GM20431 (cell line): ENCODE results near the gene PNRC1.
"Not testable (repeated sequence)": the region's sequence is repeated elsewhere in the genome, so short reads cannot be mapped to it uniquely, and the experiment has no call there.

Experiments
- in situ Hi-C: fragments of 300-500 bp; cut with MseI, MboI; formaldehyde crosslinking; loops from one replicate; pipeline ENCODE4 v1.15.0; 2020; ENCODE audit warnings: low sequenced_read_pairs; ENCODE audit not compliant: unreplicated experiment

Gene PNRC1

GRCh38 chr6:89057759-89058158 lies 22.8 kb upstream of the PNRC1 start:
- in situ Hi-C loops: no loop called here

- in situ Hi-C loops: no loop called here
Measured at GRCh38 chr6:89058627-89059026, 21.9 kb upstream of the PNRC1 start.

GRCh38 chr6:89059227-89059626 lies 21.3 kb upstream of the PNRC1 start:
- in situ Hi-C loops: no loop called here

GRCh38 chr6:89063881-89064280 lies 16.7 kb upstream of the PNRC1 start:
- in situ Hi-C loops: no loop called here

- in situ Hi-C loops: not testable (repeated sequence)
Measured at GRCh38 chr6:89064931-89065330, 15.6 kb upstream of the PNRC1 start.

GRCh38 chr6:89066121-89066520 lies 14.4 kb upstream of the PNRC1 start:
- in situ Hi-C loops: not testable (repeated sequence)

- in situ Hi-C loops: no loop called here
Measured at GRCh38 chr6:89066940-89067646, 13.5 kb upstream of the PNRC1 start.

- in situ Hi-C loops: no loop called here
Measured at GRCh38 chr6:89067796-89068195, 12.8 kb upstream of the PNRC1 start.

GRCh38 chr6:89068695-89069094 lies 11.9 kb upstream of the PNRC1 start:
- in situ Hi-C loops: no loop called here

GRCh38 chr6:89069536-89070163 lies 10.9 kb upstream of the PNRC1 start:
- in situ Hi-C loops: no loop called here

- in situ Hi-C loops: no loop called here
Measured at GRCh38 chr6:89071036-89071435, 9.5 kb upstream of the PNRC1 start.

GRCh38 chr6:89073014-89073620 lies 7.4 kb upstream of the PNRC1 start:
- in situ Hi-C loops: no loop called here

- in situ Hi-C loops: no loop called here
Measured at GRCh38 chr6:89073840-89074239, 6.7 kb upstream of the PNRC1 start.

- in situ Hi-C loops: no loop called here
Measured at GRCh38 chr6:89079511-89080234, 878 bp upstream of the PNRC1 start.

- in situ Hi-C loops: no loop called here
Measured at GRCh38 chr6:89081129-89081422, 525 bp downstream of the PNRC1 start.

GRCh38 chr6:89081423-89082322 lies 1.1 kb downstream of the PNRC1 start:
- in situ Hi-C loops: no loop called here

GRCh38 chr6:89082486-89082891 lies 1.9 kb downstream of the PNRC1 start:
- in situ Hi-C loops: no loop called here

- in situ Hi-C loops: no loop called here
Measured at GRCh38 chr6:89084542-89084941, 4.0 kb downstream of the PNRC1 start.

- in situ Hi-C loops: no loop called here
Measured at GRCh38 chr6:89084954-89085353, 4.4 kb downstream of the PNRC1 start.
